Measurements from ENCODE around the gene COL1A2. TPM values are rescaled to one million over a fixed set of nuclear protein-coding genes. Genes with fewer than 3 reads are reported as not detected.

Gene COL1A2
- total and polyA plus RNA-seq, 2 of the 13 experiments (the other 11 are each of a cell fraction or from before 2014, with no cell fraction given) = not detected

GRCh38 chr7:94366163-94366562 is 28.5 kb upstream of the COL1A2 start:
- Histone ChIP-seq H3K4me2 (ENCODE audit: low read depth, low read length) (no peak overlapping the region), H4K20me1 (ENCODE audit: insufficient read depth, low read length) (no peaks in the 10 kb centered on the region), H3K9ac (ENCODE audit: insufficient read depth, low read depth, low read length) (no peak overlapping the region), H3K79me2 (ENCODE audit: insufficient read depth, low read length) (no peaks in the 10 kb centered on the region), H3K9me3 (ENCODE audit: low read length) (no peaks in the 10 kb centered on the region), H3K4me3 (replicated peaks in 1 of 3; ENCODE audit: insufficient read depth in 1 of 3, low read depth in 2 of 3, low read length in 3 of 3) (no peak overlapping the region), H2AFZ (ENCODE audit: low read length) (no peak overlapping the region), H3K36me3 (replicated peaks in 1 of 2; ENCODE audit: control insufficient read depth in 1 of 2, insufficient read depth in 2 of 2, low read length in 2 of 2) (no peaks in the 10 kb centered on the region), H3K27ac (ENCODE audit: extremely low read length, insufficient read depth, low read length) (no peak overlapping the region), H3K27me3 (ENCODE audit: control insufficient read depth in 1 of 2, insufficient read depth in 2 of 2, low read length in 2 of 2) (peaks cover 0 to 3% of the 10 kb centered on the region in 2 experiments; a peak in 1 of 5 replicates), H3K4me1 (ENCODE audit: insufficient read depth, low read length) (no peaks in the 10 kb centered on the region)
- 26% methylated on average over 3 of the region's 3 CpGs for WGBS (ENCODE audit: low lambda C conversion rate)
- CTCF ChIA-PET (ENCODE audit: low intra/inter-chr PET ratio, low total read pairs) = no interaction called here
- no peak for FAIRE-seq
- POLR2A ChIA-PET = no interaction called here
- intact Hi-C loops (cut with micrococcal nuclease; ENCODE audit: unreplicated experiment) = no loop called here
- in situ Hi-C loops (cut with HindIII; ENCODE audit: extremely low pct_ligation_motif_present, low pct_unique_long_range_greater_than_20kb) = no loop called here
- DNase-seq (ENCODE audit: low spot score) = no peak
- no peak for ATAC-seq
- peak; percentile 61 to 82; a peak in 3 of 4 replicates for TF ChIP-seq MAFK (conservative IDR thresholded peaks at IDR 0.05 in 1 of 2, IDR thresholded peaks at IDR 0.05 in 1 of 2; ENCODE audit: low read length in 2 of 2)
- TF ChIP-seq AKNA (CRISPR knock-in tag; IDR thresholded peaks at IDR 0.05; ENCODE audit: borderline replicate concordance) = no peak
- peak; percentile 75 for TF ChIP-seq MAFF (IDR thresholded peaks at IDR 0.05; ENCODE audit: low read depth, low read length)
- no TSS peak for BruUV-seq (replicated peaks)

- H3K36me3 ChIP-seq (replicated peaks in 1 of 2; ENCODE audit: control insufficient read depth in 1 of 2, insufficient read depth in 2 of 2, low read length in 2 of 2) = no peaks in the 10 kb centered on the region
- H3K9ac ChIP-seq (ENCODE audit: insufficient read depth, low read depth, low read length) = no peak overlapping the region
- ChIA-PET CTCF (ENCODE audit: low intra/inter-chr PET ratio, low total read pairs) (no interaction called here), POLR2A (no interaction called here)
- H3K9me3 ChIP-seq (ENCODE audit: low read length) = no peaks in the 10 kb centered on the region
- no peak overlapping the region for H2AFZ ChIP-seq (ENCODE audit: low read length)
- no peak overlapping the region for H3K4me2 ChIP-seq (ENCODE audit: low read depth, low read length)
- FAIRE-seq = no peak
- H3K4me3 ChIP-seq (replicated peaks in 1 of 3; ENCODE audit: insufficient read depth in 1 of 3, low read depth in 2 of 3, low read length in 3 of 3) = no peak overlapping the region
- H3K27me3 ChIP-seq (ENCODE audit: control insufficient read depth in 1 of 2, insufficient read depth in 2 of 2, low read length in 2 of 2) = peaks cover 0 to 3% of the 10 kb centered on the region in 2 experiments; a peak in 1 of 5 replicates
- no peak for ATAC-seq
- DNase-seq (ENCODE audit: low spot score) = no peak
- in situ Hi-C loops (cut with HindIII; ENCODE audit: extremely low pct_ligation_motif_present, low pct_unique_long_range_greater_than_20kb) (no loop called here), intact Hi-C loops (cut with micrococcal nuclease; ENCODE audit: unreplicated experiment) (no loop called here)
- H4K20me1 ChIP-seq (ENCODE audit: insufficient read depth, low read length) = no peaks in the 10 kb centered on the region
- no peaks in the 10 kb centered on the region for H3K4me1 ChIP-seq (ENCODE audit: insufficient read depth, low read length)
- H3K79me2 ChIP-seq (ENCODE audit: insufficient read depth, low read length) = no peaks in the 10 kb centered on the region
- WGBS (ENCODE audit: low lambda C conversion rate) = 59% methylated on average over 4 of the region's 4 CpGs
- H3K27ac ChIP-seq (ENCODE audit: extremely low read length, insufficient read depth, low read length) = no peak overlapping the region
- BruUV-seq (replicated peaks) = no TSS peak
- TF ChIP-seq ZNF362 (CRISPR knock-in tag; IDR thresholded peaks at IDR 0.05; ENCODE audit: borderline replicate concordance) = no peak
- no peak for TF ChIP-seq ZNF891 (CRISPR knock-in tag; IDR thresholded peaks at IDR 0.05)
- no peak for TF ChIP-seq ESRRA (CRISPR knock-in tag; IDR thresholded peaks at IDR 0.05; ENCODE audit: low read depth)
- no peak for TF ChIP-seq SP140L (CRISPR knock-in tag; IDR thresholded peaks at IDR 0.05; ENCODE audit: borderline replicate concordance)
- TF ChIP-seq PRPF4 (IDR thresholded peaks at IDR 0.05; ENCODE audit: low read depth, low read length, poor library complexity, severe bottlenecking) = no peak
- no peak for TF ChIP-seq ELF1 (CRISPR knock-in tag; IDR thresholded peaks at IDR 0.05)
- no peak for TF ChIP-seq SRSF9 (IDR thresholded peaks at IDR 0.05; ENCODE audit: borderline replicate concordance, insufficient read depth, low read depth, low read length, poor library complexity, severe bottlenecking)
- no peak for TF ChIP-seq E2F1 (CRISPR knock-in tag; IDR thresholded peaks at IDR 0.05)
- TF ChIP-seq KMT2A (CRISPR knock-in tag; IDR thresholded peaks at IDR 0.05) = no peak
Observed at GRCh38 chr7:94366832-94367231, 27.9 kb upstream of the COL1A2 start.
